ENCODE data around the gene ATG10. TPM values are rescaled to one million over a fixed set of nuclear protein-coding genes. Genes with fewer than 3 reads are reported as not detected.

ATG10 gene
- total and polyA plus RNA-seq, 2 of the 13 experiments (the other 11 are each of a cell fraction or from before 2014, with no cell fraction given): 2.0 to 5.7 TPM

GRCh38 chr5:82277987-82278710 lies 306.3 kb downstream of the ATG10 start, which contains the start of gene RPS23 (continued):
- TF ChIP-seq ZFP36L1 (CRISPR knock-in tag; IDR thresholded peaks at IDR 0.05): no peak
- no peak for TF ChIP-seq ZNF879 (CRISPR knock-in tag; IDR thresholded peaks at IDR 0.05)
- no peak for TF ChIP-seq EHMT2 (IDR thresholded peaks at IDR 0.05; ENCODE audit: borderline replicate concordance, low read depth, low read length)
- TF ChIP-seq ZNF138 (CRISPR knock-in tag; IDR thresholded peaks at IDR 0.05; ENCODE audit: low read depth): no peak
- TF ChIP-seq SP1 (IDR thresholded peaks at IDR 0.05): no peak
- TF ChIP-seq SP1 (CRISPR knock-in tag; IDR thresholded peaks at IDR 0.05): peak; percentile 61
- TF ChIP-seq GATA4 (IDR thresholded peaks at IDR 0.05; ENCODE audit: borderline replicate concordance, low read depth): peak; percentile 53; the same call in 1 of the 2 replicates
- TF ChIP-seq MXD3 (CRISPR knock-in tag; IDR thresholded peaks at IDR 0.05): peak; percentile 81; the same call in 1 of the 2 replicates
- TF ChIP-seq STAT6 (CRISPR knock-in tag; IDR thresholded peaks at IDR 0.05; ENCODE audit: borderline replicate concordance): no peak; the same call in 1 of the 2 replicates
- peak; percentile 28; the same call in 1 of the 2 replicates for TF ChIP-seq RELA (CRISPR knock-in tag; IDR thresholded peaks at IDR 0.05)
- TF ChIP-seq ZNF12 (CRISPR knock-in tag; IDR thresholded peaks at IDR 0.05): peak; percentile 34; the same call in 1 of the 2 replicates
- TF ChIP-seq SMARCE1 (IDR thresholded peaks at IDR 0.05; ENCODE audit: borderline replicate concordance): no peak
- TF ChIP-seq PHF8 (CRISPR knock-in tag; IDR thresholded peaks at IDR 0.05): peak; percentile 96
- peak; percentile 29; the same call in 1 of the 2 replicates for TF ChIP-seq RNF2 (conservative IDR thresholded peaks at IDR 0.05; ENCODE audit: low read depth)
- TF ChIP-seq TBX2 (CRISPR knock-in tag; IDR thresholded peaks at IDR 0.05; ENCODE audit: borderline replicate concordance): peak; percentile 50; the same call in 1 of the 2 replicates
- TF ChIP-seq, protein P1, sequence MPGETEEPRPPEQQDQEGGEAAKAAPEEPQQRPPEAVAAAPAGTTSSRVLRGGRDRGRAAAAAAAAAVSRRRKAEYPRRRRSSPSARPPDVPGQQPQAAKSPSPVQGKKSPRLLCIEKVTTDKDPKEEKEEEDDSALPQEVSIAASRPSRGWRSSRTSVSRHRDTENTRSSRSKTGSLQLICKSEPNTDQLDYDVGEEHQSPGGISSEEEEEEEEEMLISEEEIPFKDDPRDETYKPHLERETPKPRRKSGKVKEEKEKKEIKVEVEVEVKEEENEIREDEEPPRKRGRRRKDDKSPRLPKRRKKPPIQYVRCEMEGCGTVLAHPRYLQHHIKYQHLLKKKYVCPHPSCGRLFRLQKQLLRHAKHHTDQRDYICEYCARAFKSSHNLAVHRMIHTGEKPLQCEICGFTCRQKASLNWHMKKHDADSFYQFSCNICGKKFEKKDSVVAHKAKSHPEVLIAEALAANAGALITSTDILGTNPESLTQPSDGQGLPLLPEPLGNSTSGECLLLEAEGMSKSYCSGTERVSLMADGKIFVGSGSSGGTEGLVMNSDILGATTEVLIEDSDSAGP (CRISPR knock-in tag; IDR thresholded peaks at IDR 0.05; ENCODE audit: borderline replicate concordance): peak; percentile 62; the same call in 1 of the 2 replicates
- peak; percentile 67; the same call in 1 of the 2 replicates for TF ChIP-seq ATF7-NPFF (CRISPR knock-in tag; IDR thresholded peaks at IDR 0.05; ENCODE audit: low read depth)
- peak; percentile 34 for TF ChIP-seq CEBPG (CRISPR knock-in tag; IDR thresholded peaks at IDR 0.05)
- TF ChIP-seq ZNF709 (CRISPR knock-in tag; IDR thresholded peaks at IDR 0.05): peak; percentile 36; the same call in 1 of the 2 replicates
- no peak for TF ChIP-seq ZNF24 (IDR thresholded peaks at IDR 0.05)
- TF ChIP-seq ZMAT3 (CRISPR knock-in tag; conservative IDR thresholded peaks at IDR 0.05): 0 out of 2 replicates have a peak, but pooled peaks have one; percentile 70
- TF ChIP-seq SAP130 (CRISPR knock-in tag; IDR thresholded peaks at IDR 0.05; ENCODE audit: low read depth): peak; percentile 74
- TF ChIP-seq BORCS8-MEF2B (CRISPR knock-in tag; IDR thresholded peaks at IDR 0.05): peak; percentile 58; the same call in 1 of the 2 replicates
- TF ChIP-seq ZNF816 (CRISPR knock-in tag; IDR thresholded peaks at IDR 0.05; ENCODE audit: borderline replicate concordance): peak; percentile 37; the same call in 1 of the 2 replicates
- TF ChIP-seq ZNF543 (CRISPR knock-in tag; IDR thresholded peaks at IDR 0.05): peak; percentile 23; the same call in 1 of the 2 replicates
- TF ChIP-seq NFRKB (IDR thresholded peaks at IDR 0.05): no peak
- TF ChIP-seq SP4 (CRISPR knock-in tag; IDR thresholded peaks at IDR 0.05): peak; percentile 49; the same call in 1 of the 2 replicates
- TF ChIP-seq KLF12 (CRISPR knock-in tag; IDR thresholded peaks at IDR 0.05; ENCODE audit: borderline replicate concordance): no peak; the same call in 1 of the 2 replicates
- TF ChIP-seq ZNF317 (CRISPR knock-in tag; IDR thresholded peaks at IDR 0.05): 0 out of 2 replicates have a peak, but pooled peaks have one; percentile 32
